ENCODE results near the gene PSMB3. TPM values are rescaled to one million over a fixed set of nuclear protein-coding genes. Genes with fewer than 3 reads are reported as not detected.

PSMB3 gene
- total RNA-seq, 4 donors from 2014 or later, result 128 to 177 (median 145) TPM

- H3K4me3 ChIP-seq, result no peak overlapping the region
- intact Hi-C loops (cut with DNase I), result no loop called here
- H3K27me3 ChIP-seq, result no peaks in the 10 kb centered on the region
- no peak overlapping the region for H3K27ac ChIP-seq
- TF ChIP-seq CTCF (IDR thresholded peaks at IDR 0.05), result no peak
- TF ChIP-seq POLR2A (IDR thresholded peaks at IDR 0.05), result no peak
- no peaks in the 10 kb centered on the region for H3K9me3 ChIP-seq
- H3K36me3 ChIP-seq, result peaks cover 0 to 56% (median 15%) of the 10 kb centered on the region in 3 donors
- no peak for DNase-seq
- peaks cover 18 to 51% (median 24%) of the 10 kb centered on the region in 3 donors for H3K4me1 ChIP-seq
- WGBS, 2 donors, result 60 to 78% methylated on average over 2 to 5 of the region's 14 CpGs
Observed at GRCh38 chr17:38739305-38739704, 13.2 kb upstream of the PSMB3 start.

- DNase-seq, result no peak
- Histone ChIP-seq H3K27me3 (no peaks in the 10 kb centered on the region), H3K27ac (no peak overlapping the region), H3K4me1 (peaks cover 17 to 45% (median 24%) of the 10 kb centered on the region in 3 donors), H3K36me3 (peaks cover 0 to 53% (median 12%) of the 10 kb centered on the region in 3 donors), H3K9me3 (no peaks in the 10 kb centered on the region), H3K4me3 (no peak overlapping the region)
- 90% methylated on average over 2 of the region's 19 CpGs; no CpG with 5 or more reads in 1 of the 2 donors for WGBS, 2 donors
- intact Hi-C loops (cut with DNase I), result no loop called here
- TF ChIP-seq POLR2A (IDR thresholded peaks at IDR 0.05), result no peak
- TF ChIP-seq CTCF (IDR thresholded peaks at IDR 0.05), result no peak
Observed at GRCh38 chr17:38740044-38740443, 12.5 kb upstream of the PSMB3 start.

- H3K27ac ChIP-seq, result peak overlapping the region in 3 of 4 donors; percentile 21 to 82 (median 77)
- H3K9me3 ChIP-seq, result no peaks in the 10 kb centered on the region
- intact Hi-C loops (cut with DNase I), result no loop called here
- 73 to 92% methylated on average over 4 of the region's 4 CpGs for WGBS, 2 donors
- peaks cover 0 to 45% (median 12%) of the 10 kb centered on the region in 3 donors for H3K36me3 ChIP-seq
- DNase-seq, result no peak
- no peaks in the 10 kb centered on the region for H3K27me3 ChIP-seq
- H3K4me1 ChIP-seq, result peaks cover 14 to 45% (median 26%) of the 10 kb centered on the region in 3 donors
- TF ChIP-seq POLR2A (IDR thresholded peaks at IDR 0.05), result no peak
- TF ChIP-seq CTCF (IDR thresholded peaks at IDR 0.05), result no peak
- H3K4me3 ChIP-seq, result no peak overlapping the region
Observed at GRCh38 chr17:38740806-38741205, 11.7 kb upstream of the PSMB3 start.

- H3K36me3 ChIP-seq, result peaks cover 0 to 38% (median 12%) of the 10 kb centered on the region in 3 donors
- WGBS, 2 donors, result 61 to 62% methylated on average over 3 of the region's 5 CpGs
- no peak for TF ChIP-seq CTCF (IDR thresholded peaks at IDR 0.05)
- no peak for TF ChIP-seq POLR2A (IDR thresholded peaks at IDR 0.05)
- peaks cover 15 to 52% (median 33%) of the 10 kb centered on the region in 3 donors for H3K4me1 ChIP-seq
- H3K4me3 ChIP-seq, result no peak overlapping the region
- no peak for DNase-seq
- H3K27ac ChIP-seq, result peak overlapping the region; percentile 35 to 82 (median 78)
- intact Hi-C loops (cut with DNase I), result no loop called here
- no peaks in the 10 kb centered on the region for H3K27me3 ChIP-seq
- H3K9me3 ChIP-seq, result no peaks in the 10 kb centered on the region
Observed at GRCh38 chr17:38741461-38741860, 11.1 kb upstream of the PSMB3 start.

GRCh38 chr17:38741921-38742410 lies 10.6 kb upstream of the PSMB3 start:
- H3K27ac ChIP-seq, result peak overlapping the region; percentile 35 to 82 (median 78)
- no peaks in the 10 kb centered on the region for H3K27me3 ChIP-seq
- peak overlapping the region in 1 of 4 donors; percentile 2 for H3K4me3 ChIP-seq
- peaks cover 0 to 33% (median 12%) of the 10 kb centered on the region in 3 donors for H3K36me3 ChIP-seq
- no peak for TF ChIP-seq CTCF (IDR thresholded peaks at IDR 0.05)
- no peak for TF ChIP-seq POLR2A (IDR thresholded peaks at IDR 0.05)
- peaks cover 20 to 57% (median 38%) of the 10 kb centered on the region in 3 donors for H3K4me1 ChIP-seq
- no peaks in the 10 kb centered on the region for H3K9me3 ChIP-seq
- intact Hi-C loops (cut with DNase I), result no loop called here
- WGBS, 2 donors, result 0 to 10% methylated on average over 2 to 3 of the region's 7 CpGs
- no peak for DNase-seq

All from esophagus squamous epithelium (tissue), 5 donors.